ENCODE data around the gene CCNG2. TPM values are rescaled to one million over a fixed set of nuclear protein-coding genes. Genes with fewer than 3 reads are reported as not detected.

Gene CCNG2
- total and polyA plus RNA-seq, 9 of the 15 experiments (the other 6 are each of a cell fraction or from before 2014, with no cell fraction given): 0.49 to 6.6 (median 2.9) TPM

GRCh38 chr4:77197831-77198230, 40.8 kb downstream of the CCNG2 start:
- Histone ChIP-seq H3K9me1 (ENCODE audit: control insufficient read depth, insufficient read depth, low read length) (no peaks in the 10 kb centered on the region), H3K4me3 (no peak overlapping the region), H3K79me2 (ENCODE audit: control insufficient read depth, insufficient read depth, low read length) (no peaks in the 10 kb centered on the region), H3K4me2 (ENCODE audit: insufficient read depth, low read length) (no peak overlapping the region), H2AFZ (ENCODE audit: low read depth, low read length) (no peak overlapping the region), H3K9me3 (replicated peaks; ENCODE audit: control insufficient read depth, insufficient read depth, low read depth, low read length) (no peaks in the 10 kb centered on the region), H3K27me3 (ENCODE audit: control insufficient read depth in 2 of 2, insufficient read depth in 2 of 2, low read length in 2 of 2) (peaks cover 29 to 54% of the 10 kb centered on the region in 2 experiments), H3K36me3 (ENCODE audit: control insufficient read depth, insufficient read depth, low read length) (no peaks in the 10 kb centered on the region), H3K9ac (ENCODE audit: insufficient read depth in 1 of 2, low read depth in 2 of 2, low read length in 2 of 2) (no peak overlapping the region), H3K4me1 (replicated peaks in 1 of 2; ENCODE audit: control insufficient read depth in 2 of 2, insufficient read depth in 2 of 2, low read length in 2 of 2) (no peaks in the 10 kb centered on the region), H3K27ac (ENCODE audit: extremely low read depth, low read depth, low read length) (no peak overlapping the region), H4K20me1 (replicated peaks; ENCODE audit: control insufficient read depth, insufficient read depth, low read length) (no peaks in the 10 kb centered on the region)
- POLR2A ChIA-PET: interaction anchor here (1.0 kb wide), 1 partner anchor 9 kb away, joined by 3 read pairs; no protein-coding TSS in a partner anchor
- intact Hi-C loops (cut with micrococcal nuclease) (no loop called here), in situ Hi-C loops (cut with MboI) (no loop called here)
- ATAC-seq: no peak
- DNase-seq (ENCODE audit: extremely low read depth in 1 of 4, low spot score in 3 of 4): no peak
- BruUV-seq (replicated peaks): no TSS peak
- FAIRE-seq: no peak
- CTCF ChIA-PET (ENCODE audit: low intra/inter-chr PET ratio): no interaction called here
- 0% methylated on average over 2 of the region's 2 CpGs for WGBS (ENCODE audit: insufficient coverage, low coverage, missing lambda C conversion rate)
- TF ChIP-seq ZNF253 (CRISPR knock-in tag; conservative IDR thresholded peaks at IDR 0.05): no peak
- no peak for TF ChIP-seq MGA (IDR thresholded peaks at IDR 0.05)
- TF ChIP-seq CSDE1 (IDR thresholded peaks at IDR 0.05): no peak
- TF ChIP-seq HDAC1 (IDR thresholded peaks at IDR 0.05): no peak
- TF ChIP-seq HMG20B (CRISPR knock-in tag; IDR thresholded peaks at IDR 0.05): no peak
- TF ChIP-seq ZNF778 (CRISPR knock-in tag; IDR thresholded peaks at IDR 0.05): no peak
- no peak for TF ChIP-seq TCFL5 (CRISPR knock-in tag; conservative IDR thresholded peaks at IDR 0.05)
- no peak for TF ChIP-seq YY1 (IDR thresholded peaks at IDR 0.05; ENCODE audit: borderline replicate concordance in 1 of 3, control insufficient read depth in 1 of 3, extremely low read depth in 1 of 3, insufficient read depth in 3 of 3, insufficient read length in 1 of 3, insufficient replicate concordance in 2 of 3, low read depth in 1 of 3, low read length in 2 of 3)
- TF ChIP-seq ZBTB2 (IDR thresholded peaks at IDR 0.05): no peak
